Ramos (cell line): ENCODE results near the gene FRYL.
"Not testable (repeated sequence)": the region's sequence is repeated elsewhere in the genome, so short reads cannot be mapped to it uniquely, and the experiment has no call there.

Experiments
- in situ Hi-C: fragments of 300-500 bp; cut with MboI; formaldehyde crosslinking; loops from one replicate; pipeline ENCODE4 v1.14.3; 2022; ENCODE audit warnings: low sequenced_read_pairs; ENCODE audit not compliant: unreplicated experiment

Gene FRYL

DNA sequence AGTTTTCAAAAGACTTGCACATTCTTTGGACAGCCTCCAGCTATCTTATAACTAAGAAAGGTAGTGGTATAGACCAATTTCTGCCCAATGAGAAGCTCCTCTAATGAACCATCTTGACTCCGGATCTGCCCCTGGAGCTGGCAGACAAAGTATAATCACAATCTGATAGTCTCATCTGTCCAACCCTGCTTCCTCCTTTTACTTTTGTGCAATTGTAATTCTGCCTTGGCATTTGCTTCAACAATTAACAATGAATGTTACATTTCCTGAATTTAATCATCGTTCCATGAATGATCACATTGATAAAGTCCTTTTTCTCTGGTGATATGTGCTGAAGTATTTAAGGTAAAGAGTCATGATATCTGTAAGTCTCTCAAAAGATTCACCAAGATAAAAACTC lies 27.8 kb downstream of the FRYL start:
- in situ Hi-C loops, result no loop called here

DNA sequence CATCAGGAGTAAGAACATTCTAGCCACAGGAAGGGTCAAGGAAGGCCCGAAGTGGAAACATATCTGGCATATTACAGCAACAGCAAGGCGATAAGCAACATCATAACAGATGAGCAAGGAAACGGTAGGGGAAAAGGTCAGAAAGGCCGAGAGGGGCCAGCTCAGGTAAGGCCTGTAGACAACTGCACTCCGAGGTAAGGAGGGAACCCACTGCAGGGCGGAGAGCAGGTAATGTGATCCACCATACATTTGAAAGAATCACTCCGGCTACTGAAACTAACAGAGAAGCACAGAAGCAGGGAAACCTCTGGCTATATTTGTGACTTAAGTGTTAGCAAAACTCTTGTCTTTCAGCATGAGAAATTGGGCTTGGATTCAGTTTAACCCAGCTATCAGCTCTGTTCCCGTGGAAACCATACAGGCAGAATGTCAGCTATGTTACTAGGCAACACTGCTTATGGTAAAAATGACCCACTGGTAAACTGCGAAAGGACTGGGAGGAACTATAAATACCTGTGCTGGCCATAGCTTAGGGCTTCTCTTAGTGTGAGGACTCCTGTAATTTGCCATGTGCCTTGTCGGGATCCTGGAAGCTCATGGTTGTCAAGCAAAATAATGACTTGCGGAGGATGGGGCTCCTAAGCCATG lies 31.0 kb downstream of the FRYL start:
- in situ Hi-C loops, result no loop called here

DNA sequence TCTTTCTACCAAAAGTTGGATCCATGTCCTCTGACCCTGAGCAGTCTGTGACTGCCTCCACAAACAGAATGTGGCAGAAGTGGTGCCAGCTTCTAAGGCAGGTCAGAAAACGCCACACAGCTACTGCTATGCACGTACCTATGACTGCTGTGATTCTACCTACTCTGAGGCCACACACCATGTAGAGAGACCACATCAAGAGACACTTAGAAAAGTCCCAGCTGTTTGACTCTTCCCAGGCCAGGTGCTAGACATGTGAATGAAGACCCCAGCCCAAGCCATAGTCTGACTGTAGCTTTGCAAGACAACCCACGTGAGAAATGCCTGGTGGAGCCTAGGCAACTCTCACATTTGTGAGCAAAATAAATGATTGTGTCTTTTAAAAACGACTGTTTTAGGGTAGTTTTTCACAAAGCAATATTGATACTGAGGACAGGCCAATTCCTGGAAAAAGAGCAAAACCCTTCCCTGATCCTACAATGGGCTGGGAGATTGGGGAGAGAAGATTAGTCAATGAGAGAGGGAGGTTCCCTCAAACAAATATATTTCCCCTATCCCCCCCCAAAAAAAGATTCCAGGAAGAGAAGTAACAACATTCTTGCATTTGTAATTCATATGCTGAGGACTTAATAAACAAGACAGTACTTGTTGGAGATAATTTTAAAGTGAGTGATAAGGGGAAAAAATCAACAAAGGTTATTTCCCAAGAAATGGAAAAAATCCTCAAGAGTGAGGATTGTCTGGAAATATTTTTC lies 33.3 kb downstream of the FRYL start:
- in situ Hi-C loops, result no loop called here

DNA sequence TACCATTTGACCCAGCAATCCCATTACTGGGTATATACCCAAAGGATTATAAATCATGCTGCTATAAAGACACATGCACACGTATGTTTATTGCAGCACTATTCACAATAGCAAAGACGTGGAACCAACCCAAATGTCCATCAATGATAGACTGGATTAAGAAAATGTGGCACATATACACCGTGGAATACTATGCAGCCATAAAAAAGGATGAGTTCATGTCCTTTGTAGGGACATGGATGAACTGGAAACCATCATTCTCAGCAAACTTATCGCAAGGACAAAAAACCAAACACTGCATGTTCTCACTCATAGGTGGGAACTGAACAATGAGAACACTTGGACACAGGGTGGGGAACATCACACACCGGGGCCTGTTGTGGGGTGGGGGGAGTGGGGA lies 34.9 kb downstream of the FRYL start:
- in situ Hi-C loops, result not testable (repeated sequence)

DNA sequence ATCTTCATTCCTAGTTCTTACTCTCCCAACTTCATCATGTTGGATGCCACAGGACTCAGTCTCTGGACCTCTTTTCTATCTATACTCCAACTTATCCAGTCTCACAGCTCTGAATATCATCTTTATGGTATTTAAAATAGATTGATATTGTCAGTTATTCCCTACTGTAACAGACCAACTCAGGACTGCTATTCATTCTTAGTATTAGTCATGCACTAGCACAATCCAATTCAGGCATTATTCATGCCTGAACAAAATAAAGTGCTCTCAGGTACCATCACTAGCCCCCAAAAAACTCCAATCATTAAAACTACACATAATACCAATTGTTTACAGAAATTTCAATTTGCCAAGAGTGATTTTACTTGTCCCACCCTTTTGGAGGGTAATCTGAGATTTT lies 37.7 kb downstream of the FRYL start:
- in situ Hi-C loops, result no loop called here

DNA sequence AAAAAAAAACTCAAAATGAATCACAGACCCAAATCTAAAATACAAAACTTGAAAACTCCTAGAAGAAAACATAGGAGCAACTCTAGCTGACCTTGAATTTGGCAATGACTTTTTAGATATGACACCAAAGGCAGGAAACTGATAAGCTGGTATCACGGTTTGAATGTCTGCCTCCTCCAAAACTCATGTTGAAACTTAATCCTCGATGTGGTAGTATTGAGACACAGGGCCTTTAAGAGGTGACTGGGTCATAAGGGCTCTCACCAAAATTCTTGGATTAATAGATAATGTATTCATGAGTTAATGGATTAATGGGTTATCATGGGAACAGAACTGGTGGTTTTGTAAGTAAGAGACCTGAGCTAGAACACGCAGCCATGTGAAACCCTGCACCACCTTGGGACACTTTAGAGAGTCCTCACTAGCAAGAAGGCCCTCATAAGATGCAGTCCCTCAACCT lies 40.5 kb downstream of the FRYL start:
- in situ Hi-C loops, result no loop called here

DNA sequence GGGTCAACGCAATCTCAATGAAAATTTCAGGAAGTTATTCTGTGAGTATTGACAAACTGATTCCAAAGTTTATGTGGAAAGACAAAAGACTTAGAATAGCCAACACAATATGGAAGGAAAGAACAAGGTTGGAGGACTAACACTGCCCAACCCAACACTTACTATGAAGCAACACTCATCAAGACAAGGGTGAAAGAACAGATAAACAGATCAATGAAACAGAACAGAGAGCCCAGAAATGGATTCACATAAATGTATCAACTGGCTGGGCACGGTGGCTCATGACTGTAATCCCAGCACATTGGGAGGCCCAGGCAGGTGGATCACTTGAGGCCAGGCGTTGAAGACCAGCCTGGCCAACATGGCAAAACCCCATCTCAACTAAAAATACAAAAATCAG lies 41.2 kb downstream of the FRYL start:
- in situ Hi-C loops, result no loop called here

DNA sequence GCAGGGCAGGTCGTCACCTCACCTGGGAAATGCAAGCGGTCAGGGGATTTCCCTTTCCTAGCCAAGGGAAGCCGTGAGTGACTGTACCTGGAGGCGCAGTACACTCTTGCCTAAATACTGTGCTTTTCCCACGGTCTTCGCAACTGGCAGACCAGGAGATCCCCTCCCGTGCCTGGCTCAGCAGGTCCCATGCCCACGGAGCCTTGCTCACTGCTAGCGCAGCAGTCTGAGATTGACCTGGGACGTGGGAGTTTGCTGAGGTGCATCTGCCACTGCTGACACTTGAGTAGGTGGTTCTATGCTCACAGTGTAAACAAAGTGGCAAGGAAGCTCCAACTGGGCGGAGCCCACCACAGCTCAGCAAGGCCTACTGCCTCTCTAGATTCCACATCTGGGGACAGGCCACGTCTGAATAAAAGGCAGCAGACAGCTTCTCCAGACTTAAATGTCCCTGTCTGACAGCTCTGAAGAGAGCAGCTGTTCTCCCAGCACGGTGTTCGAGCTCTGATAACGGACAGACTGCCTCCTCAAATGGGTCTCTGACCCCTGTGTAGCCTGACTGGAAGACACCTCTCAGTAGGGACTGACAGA lies 51.1 kb downstream of the FRYL start:
- in situ Hi-C loops, result not testable (repeated sequence)

DNA sequence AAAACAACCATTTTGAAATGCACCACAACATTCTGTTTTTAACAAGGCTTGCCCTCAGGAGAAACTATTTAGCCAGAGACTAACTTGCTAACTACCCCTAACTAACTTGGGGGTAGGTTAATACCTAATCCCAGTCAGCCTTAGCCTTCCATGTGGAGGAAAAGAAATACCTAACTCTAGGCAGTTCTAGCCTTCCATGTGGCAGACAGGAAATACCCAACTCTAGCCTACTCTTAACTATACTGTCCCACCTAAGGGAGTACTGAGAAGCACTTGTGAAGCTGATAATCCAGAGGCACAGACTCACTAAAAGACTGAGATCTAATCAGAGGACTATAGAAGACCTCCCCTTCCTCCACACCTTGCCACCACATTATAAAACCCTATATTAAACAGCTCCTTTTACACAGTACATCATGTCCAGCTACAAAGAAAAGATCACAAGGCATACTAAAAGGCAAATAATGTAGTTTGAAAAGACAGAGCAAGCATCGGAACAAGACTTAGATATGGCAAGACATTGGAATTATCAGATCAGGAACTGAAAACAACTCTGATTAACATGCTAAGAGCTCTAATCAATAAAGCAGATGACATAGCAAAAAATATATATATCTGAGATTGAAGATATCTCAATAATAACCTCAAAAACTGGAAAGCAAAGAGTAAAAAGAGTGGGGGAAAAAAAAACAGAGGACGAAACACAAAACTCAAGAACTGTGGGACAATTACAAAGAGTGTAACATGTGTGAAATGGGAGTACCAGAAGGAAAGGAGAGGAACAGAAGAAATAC lies 52.2 kb downstream of the FRYL start:
- in situ Hi-C loops, result no loop called here

DNA sequence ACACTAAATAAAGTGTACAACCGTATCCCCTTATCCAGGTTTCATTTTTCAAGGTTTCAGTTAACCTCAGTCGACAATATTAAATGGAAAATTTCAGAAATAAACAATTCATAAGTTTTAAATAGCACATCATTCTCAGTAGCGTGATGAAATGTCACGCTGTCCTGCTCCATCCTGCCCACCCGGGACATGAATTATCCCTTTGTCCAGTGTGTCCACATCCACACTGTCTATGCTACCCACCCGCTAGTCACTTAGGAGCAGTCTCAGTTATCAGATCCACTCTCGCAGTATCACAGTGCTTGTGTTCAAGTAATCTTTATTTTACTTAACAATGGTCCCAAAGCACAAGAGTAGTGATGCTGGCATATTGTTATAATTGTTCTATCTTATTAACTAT lies 54.7 kb downstream of the FRYL start:
- in situ Hi-C loops, result no loop called here

DNA sequence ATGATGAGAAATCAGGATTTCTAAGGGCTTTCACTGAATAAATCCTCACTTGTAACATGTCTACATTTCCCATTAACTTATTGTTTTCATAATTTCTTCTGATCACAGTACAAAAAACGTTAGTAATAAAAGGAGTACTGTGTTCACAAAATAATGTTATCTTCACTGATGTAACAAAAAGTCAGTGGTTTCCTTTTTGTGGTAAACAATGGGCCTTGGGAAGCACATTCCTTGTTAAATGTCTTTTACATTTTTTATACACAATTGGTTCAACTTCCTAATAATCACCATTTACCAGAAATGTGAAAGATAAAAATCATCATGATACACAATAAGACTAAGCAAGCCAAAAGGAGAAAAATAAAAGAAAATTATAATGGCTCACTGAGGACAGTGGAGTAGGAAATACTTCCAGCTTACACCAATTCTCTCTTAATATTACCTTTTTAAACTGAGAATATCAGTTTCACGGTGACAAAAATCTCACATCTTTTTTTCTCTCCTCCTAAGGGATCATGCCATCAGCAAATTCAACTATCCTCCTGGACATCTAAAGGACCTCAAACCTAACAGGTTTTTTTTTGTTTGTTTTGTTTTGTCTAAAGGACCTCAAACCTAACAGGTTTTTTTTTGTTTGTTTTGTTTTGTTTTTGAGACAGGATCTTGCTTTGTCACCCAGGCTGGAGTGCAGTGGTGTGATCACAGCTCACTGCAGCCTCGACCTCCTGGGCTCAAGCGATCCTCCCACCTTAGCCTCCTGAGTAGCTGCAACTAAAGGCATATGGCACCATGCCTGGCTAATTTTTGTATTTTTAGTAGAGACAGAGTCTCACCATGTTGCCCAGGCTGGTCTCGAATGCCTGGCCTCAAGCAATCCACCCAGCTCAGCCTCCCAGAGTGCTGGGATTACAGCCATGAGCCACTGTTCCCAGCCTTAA lies 57.3 kb downstream of the FRYL start:
- in situ Hi-C loops, result no loop called here

DNA sequence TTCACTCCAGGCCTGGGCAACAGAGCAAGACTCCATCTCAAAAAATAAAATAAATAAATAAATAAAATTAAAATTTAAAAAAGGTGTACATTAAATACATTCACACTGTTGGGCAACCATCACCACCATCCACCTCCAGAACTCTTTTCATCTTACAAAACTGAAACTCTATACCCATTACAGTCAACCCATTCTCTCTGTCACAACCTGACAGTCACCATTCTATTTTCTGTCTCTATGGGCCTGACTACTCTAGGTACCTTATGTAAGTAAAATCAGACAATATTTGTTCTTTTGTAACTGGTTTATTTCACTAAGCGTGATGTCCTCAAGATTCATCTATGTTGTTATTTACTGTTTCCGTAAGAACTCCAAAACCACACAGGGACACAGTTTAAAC lies 59.6 kb downstream of the FRYL start:
- in situ Hi-C loops, result no loop called here

DNA sequence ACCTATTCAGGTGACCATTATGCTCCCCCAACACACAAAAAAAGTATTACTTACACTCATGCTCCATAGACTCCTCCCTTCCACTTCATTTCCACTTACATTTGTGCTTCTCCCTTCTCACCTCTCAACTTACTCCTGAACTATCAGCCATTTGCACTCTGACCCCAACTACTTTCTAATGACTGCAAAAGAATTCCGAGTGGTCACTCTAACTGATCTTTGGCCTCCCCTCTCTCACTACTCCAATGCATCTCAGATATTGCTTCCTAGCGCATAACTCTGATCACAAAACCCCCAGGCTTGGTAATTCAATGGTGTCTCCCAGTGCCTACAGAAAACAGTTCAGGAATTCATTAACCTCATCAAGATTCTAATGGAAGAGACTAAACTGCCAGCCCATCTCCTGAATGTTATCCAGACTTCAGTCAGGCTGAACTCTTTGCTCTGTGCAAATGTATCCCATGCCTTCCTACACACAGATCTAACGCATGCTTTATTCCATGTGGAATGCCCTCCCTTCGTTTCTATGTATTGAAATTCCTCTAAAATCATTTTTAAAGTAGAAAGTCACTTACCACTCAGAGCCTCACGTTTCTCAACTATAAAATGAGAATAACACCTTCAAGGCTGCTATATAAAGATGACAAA lies 61.1 kb downstream of the FRYL start:
- in situ Hi-C loops, result no loop called here

DNA sequence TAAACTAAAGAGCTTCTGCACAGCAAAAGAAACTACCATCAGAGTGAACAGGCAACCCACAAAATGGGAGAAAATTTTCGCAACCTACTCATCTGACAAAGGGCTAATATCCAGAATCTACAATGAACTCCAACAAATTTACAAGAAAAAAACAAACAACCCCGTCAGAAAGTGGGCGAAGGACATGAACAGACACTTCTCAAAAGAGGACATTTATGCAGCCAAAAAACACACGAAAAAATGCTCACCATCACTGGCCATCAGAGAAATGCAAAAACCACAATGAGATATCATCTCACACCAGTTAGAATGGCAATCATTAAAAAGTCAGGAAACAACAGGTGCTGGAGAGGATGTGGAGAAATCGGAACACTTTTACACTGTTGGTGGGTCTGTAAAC lies 63.8 kb downstream of the FRYL start:
- in situ Hi-C loops, result not testable (repeated sequence)

DNA sequence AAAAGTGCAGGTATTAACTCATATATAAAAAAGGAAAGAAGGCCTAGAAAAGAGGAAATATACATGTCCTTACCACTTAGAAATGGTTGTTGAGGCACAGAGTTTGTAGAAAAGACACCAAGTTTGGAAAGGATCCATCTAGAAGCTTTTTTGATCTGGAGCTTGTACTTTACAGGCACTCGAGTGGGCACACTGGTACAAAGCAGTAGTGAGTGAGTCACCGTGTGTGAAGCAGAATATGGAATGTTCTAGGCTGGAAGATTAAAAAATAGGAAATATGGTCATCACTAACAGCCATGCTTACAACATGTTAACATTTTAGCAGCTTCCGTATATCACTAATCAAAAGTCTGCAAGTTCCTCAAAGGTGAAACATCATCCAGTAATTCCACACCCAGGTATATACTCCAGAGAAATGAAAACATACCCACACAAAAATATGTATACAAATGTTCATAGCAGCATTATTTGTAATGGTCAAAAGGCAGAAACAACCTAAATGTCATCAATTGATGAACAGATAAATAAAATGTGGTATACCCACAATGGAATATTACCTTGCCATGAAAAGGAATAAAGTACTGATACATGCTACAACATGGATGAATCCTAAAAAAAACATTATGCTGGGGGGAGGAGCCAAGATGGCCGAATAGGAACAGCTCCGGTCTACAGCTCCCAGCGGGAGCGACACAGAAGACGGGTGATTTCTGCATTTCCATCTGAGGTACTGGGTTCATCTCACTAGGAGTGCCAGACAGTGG lies 69.5 kb downstream of the FRYL start:
- in situ Hi-C loops, result no loop called here

DNA sequence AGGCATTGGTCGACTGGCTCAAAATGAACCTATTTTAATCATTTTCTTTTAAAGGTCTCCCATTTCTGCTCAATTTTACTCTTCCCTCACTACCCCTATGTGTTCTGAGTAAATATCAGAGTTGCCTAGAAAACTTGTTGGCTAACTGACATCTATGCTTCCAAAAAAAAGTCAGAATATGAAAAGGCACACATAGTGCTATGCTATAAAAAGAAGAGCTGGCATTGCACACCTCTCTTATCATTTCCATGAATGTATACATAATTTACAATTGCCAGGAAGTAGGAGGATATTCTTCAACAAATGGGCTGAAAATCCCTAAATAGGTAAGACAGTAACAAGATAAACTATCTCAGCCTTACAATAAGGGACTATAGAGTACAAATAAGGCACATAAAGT lies 70.2 kb downstream of the FRYL start:
- in situ Hi-C loops, result no loop called here

DNA sequence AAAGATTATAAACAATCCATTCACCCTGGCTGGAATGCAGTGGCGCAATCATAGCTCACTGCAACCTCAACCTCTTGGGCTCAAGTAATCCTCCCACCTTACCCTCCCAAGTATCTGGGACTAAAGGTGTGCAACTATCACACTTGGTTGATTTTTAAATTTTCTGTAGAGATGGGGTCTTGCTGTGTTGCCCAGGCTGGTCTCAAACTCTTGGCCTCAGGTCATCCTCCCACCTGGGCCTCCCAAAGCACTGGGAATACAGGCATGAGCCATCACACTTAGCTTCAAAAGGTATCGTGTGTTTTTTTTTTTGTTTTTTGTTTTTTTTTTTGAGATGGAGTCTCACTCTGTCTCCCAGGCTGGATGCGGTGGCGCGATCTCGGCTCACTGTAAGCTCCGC lies 71.5 kb downstream of the FRYL start:
- in situ Hi-C loops, result no loop called here

DNA sequence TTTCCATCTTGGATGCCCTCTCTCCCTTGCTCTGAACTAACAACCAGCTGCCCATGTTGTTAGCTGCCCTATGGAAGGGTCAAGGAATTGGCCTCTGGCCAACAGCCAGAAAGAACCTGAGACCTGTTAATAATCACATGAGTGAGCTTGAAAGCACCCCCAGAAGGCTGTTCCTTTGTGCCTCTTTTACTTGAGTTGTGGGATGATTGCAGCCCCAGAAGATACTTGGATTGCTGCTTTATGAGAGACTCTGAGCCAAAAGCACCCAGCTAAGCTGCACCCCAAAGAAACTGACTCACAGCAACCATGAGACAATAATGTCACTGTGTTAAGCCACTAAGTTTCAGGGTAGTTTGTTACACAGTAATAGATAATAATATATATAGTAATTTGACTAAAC lies 73.3 kb downstream of the FRYL start:
- in situ Hi-C loops, result no loop called here

DNA sequence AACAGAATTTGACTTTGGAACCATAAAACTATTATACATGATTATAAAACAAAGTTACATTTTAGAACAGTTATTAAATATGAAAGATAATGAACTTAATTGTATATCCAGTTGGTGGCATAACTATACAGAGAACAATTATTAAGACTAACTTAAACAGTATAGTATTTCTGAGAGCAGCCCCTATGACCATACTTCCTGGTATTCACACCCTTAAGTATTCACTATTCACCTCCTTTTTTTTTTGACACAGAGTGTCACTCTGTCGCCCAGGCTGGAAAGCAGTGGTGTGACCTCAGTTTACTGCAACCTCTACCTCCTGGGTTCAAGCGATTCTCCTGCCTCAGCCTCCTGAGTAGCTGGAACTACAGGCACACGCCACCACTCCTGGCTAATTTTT lies 74.5 kb downstream of the FRYL start:
- in situ Hi-C loops, result no loop called here
